Common myeloid progenitor, CD34-positive (primary cell): ENCODE results near the gene ZNF664.

Experiments
- CTCF ChIA-PET: fragments of 350-600 bp; sonication (Branson Sonifier 250); formaldehyde crosslinking; loops from one replicate; lab custom pipeline; 2021; ENCODE audit warnings: antibody characterized with exemption; lab: Charles Lee
- POLR2A ChIA-PET: fragments of 350-600 bp; sonication (Branson Sonifier 250); formaldehyde crosslinking; loops from one replicate; lab custom pipeline; 2021; ENCODE audit warnings: antibody characterized with exemption; lab: Charles Lee
- DNase-seq, 3 donors: peaks; one replicate each; pipeline versions ENCODE4 v3.0.0 to v3.0.0-alpha.2; 2013
- H3K27ac ChIP-seq, 2 experiments: 1 replicate in 1 of 2; 2 replicates in 1 of 2; pipeline ENCODE4 v1.7.0; 2013; ENCODE audit warnings: inconsistent platforms in 2 of 2, low read length in 2 of 2, mild to moderate bottlenecking in 2 of 2, low read depth in 1 of 2, moderate library complexity in 1 of 2; ENCODE audit not compliant: severe bottlenecking in 2 of 2, insufficient read depth in 1 of 2, poor library complexity in 1 of 2
- H3K27me3 ChIP-seq, 5 experiments: replicated peaks in 2 of 5; 1 replicate in 3 of 5; 2 replicates in 2 of 5; pipeline versions ENCODE4 v1.6.1 to v1.7.0; 2013; ENCODE audit warnings: low read length in 4 of 5, mild to moderate bottlenecking in 2 of 5, moderate library complexity in 2 of 5, inconsistent platforms in 1 of 5; ENCODE audit not compliant: insufficient read depth in 5 of 5, control insufficient read depth in 4 of 5
- H3K36me3 ChIP-seq, 4 experiments: 1 replicate in 2 of 4; 2 replicates in 2 of 4; pipeline versions ENCODE4 v1.6.1 to v1.7.0; 2013; ENCODE audit warnings: low read length in 3 of 4, control low read depth in 1 of 4, mild to moderate bottlenecking in 1 of 4; ENCODE audit not compliant: control insufficient read depth in 4 of 4, insufficient read depth in 4 of 4
- H3K4me1 ChIP-seq, 4 experiments: 1 replicate in 3 of 4; 2 replicates in 1 of 4; pipeline versions ENCODE4 v1.6.1 to v1.7.1; 2013; ENCODE audit warnings: low read length in 3 of 4, mild to moderate bottlenecking in 3 of 4, control low read depth in 1 of 4, inconsistent platforms in 1 of 4, moderate library complexity in 1 of 4; ENCODE audit not compliant: control insufficient read depth in 4 of 4, insufficient read depth in 4 of 4; ENCODE audit errors: control extremely low read depth in 1 of 4
- H3K4me3 ChIP-seq, 7 experiments: 1 replicate in 4 of 7; 2 replicates in 3 of 7; pipeline versions ENCODE4 v1.5.1 to v1.7.0; 2013; ENCODE audit warnings: mild to moderate bottlenecking in 7 of 7, low read length in 6 of 7, moderate library complexity in 6 of 7, inconsistent platforms in 2 of 7, low read depth in 2 of 7, control low read depth in 1 of 7; ENCODE audit not compliant: insufficient read depth in 4 of 7, control insufficient read depth in 1 of 7; ENCODE audit errors: extremely low read depth in 1 of 7
- H3K9me3 ChIP-seq, 5 experiments: 1 replicate in 4 of 5; 2 replicates in 1 of 5; pipeline versions ENCODE4 v1.6.1 to v1.7.1; 2013; ENCODE audit warnings: low read length in 4 of 5, mild to moderate bottlenecking in 2 of 5, inconsistent platforms in 1 of 5, low read depth in 1 of 5, moderate library complexity in 1 of 5; ENCODE audit not compliant: control insufficient read depth in 4 of 5, insufficient read depth in 2 of 5; ENCODE audit errors: control extremely low read depth in 1 of 5
- WGBS: methylation state at CpG from one replicate; pipeline ENCODE4 v1.1.5; 2013; ENCODE audit not compliant: insufficient coverage; 5-methylcytosine and 5-hydroxymethylcytosine counted together

The ZNF664 gene

GRCh38 chr12:123941000-123941399, 32.0 kb upstream of the ZNF664 start:
- no peak overlapping the region for H3K4me3 ChIP-seq
- DNase-seq, result no peak
- CTCF ChIA-PET, result interaction anchor here (0.9 to 1.0 kb wide), 2 partner anchors 15 to 111 kb away, joined by 3 read pairs; no protein-coding TSS in a partner anchor
- peaks cover 0 to 20% (median 17%) of the 10 kb centered on the region in 4 experiments for H3K4me1 ChIP-seq
- H3K27me3 ChIP-seq, result no peaks in the 10 kb centered on the region
- POLR2A ChIA-PET, result no interaction called here
- no peak overlapping the region for H3K27ac ChIP-seq
- peaks cover 7 to 56% (median 26%) of the 10 kb centered on the region in 4 experiments for H3K36me3 ChIP-seq
- H3K9me3 ChIP-seq, result peaks cover 0 to 16% (median 12%) of the 10 kb centered on the region in 5 experiments
- 100% methylated on average over 9 of the region's 9 CpGs for WGBS

- CTCF ChIA-PET, result interaction anchor here (1.0 kb wide), 1 partner anchor 112 kb away, joined by 3 read pairs; no protein-coding TSS in a partner anchor
- POLR2A ChIA-PET, result no interaction called here
- Histone ChIP-seq H3K4me3 (no peak overlapping the region), H3K9me3 (peaks cover 0 to 16% (median 12%) of the 10 kb centered on the region in 5 experiments), H3K27me3 (no peaks in the 10 kb centered on the region), H3K36me3 (peaks cover 7 to 51% (median 25%) of the 10 kb centered on the region in 4 experiments), H3K27ac (no peak overlapping the region), H3K4me1 (peaks cover 0 to 20% (median 17%) of the 10 kb centered on the region in 4 experiments)
- WGBS, result 96% methylated on average over 12 of the region's 13 CpGs
- DNase-seq, result no peak
Measured at GRCh38 chr12:123941624-123942237, 31.3 kb upstream of the ZNF664 start.

- WGBS, result 100% methylated on average over 8 of the region's 10 CpGs
- POLR2A ChIA-PET, result no interaction called here
Measured at GRCh38 chr12:123942238-123942653, 30.8 kb upstream of the ZNF664 start.

GRCh38 chr12:123942911-123943648, 29.9 kb upstream of the ZNF664 start:
- no peak overlapping the region for H3K27ac ChIP-seq

More at GRCh38 chr12:123942238-123942653, 30.8 kb upstream of the ZNF664 start:
- Histone ChIP-seq H3K27me3 (no peaks in the 10 kb centered on the region), H3K4me1 (peaks cover 0 to 17% (median 16%) of the 10 kb centered on the region in 4 experiments), H3K27ac (no peak overlapping the region), H3K36me3 (peaks cover 7 to 46% (median 24%) of the 10 kb centered on the region in 4 experiments), H3K4me3 (no peak overlapping the region), H3K9me3 (peaks cover 0 to 16% (median 12%) of the 10 kb centered on the region in 5 experiments)
- no peak for DNase-seq
- CTCF ChIA-PET, result interaction anchor here (1.0 kb wide), 1 partner anchor 112 kb away, joined by 3 read pairs; no protein-coding TSS in a partner anchor

GRCh38 chr12:123943816-123944215, 29.2 kb upstream of the ZNF664 start:
- Histone ChIP-seq H3K36me3 (peaks cover 7 to 46% (median 24%) of the 10 kb centered on the region in 4 experiments), H3K27ac (no peak overlapping the region), H3K27me3 (no peaks in the 10 kb centered on the region), H3K4me1 (peaks cover 0 to 3% (median 1%) of the 10 kb centered on the region in 4 experiments), H3K4me3 (no peak overlapping the region), H3K9me3 (peaks cover 0 to 16% (median 12%) of the 10 kb centered on the region in 5 experiments)
- CTCF ChIA-PET, result no interaction called here
- DNase-seq, result no peak
- POLR2A ChIA-PET, result no interaction called here
- 96% methylated on average over 4 of the region's 5 CpGs for WGBS

More at GRCh38 chr12:123942911-123943648, 29.9 kb upstream of the ZNF664 start:
- DNase-seq, result no peak
- ChIA-PET POLR2A (no interaction called here), CTCF (no interaction called here)
- Histone ChIP-seq H3K9me3 (peaks cover 0 to 16% (median 12%) of the 10 kb centered on the region in 5 experiments), H3K4me1 (peaks cover 0 to 11% (median 9%) of the 10 kb centered on the region in 4 experiments), H3K27me3 (no peaks in the 10 kb centered on the region), H3K36me3 (peaks cover 7 to 46% (median 24%) of the 10 kb centered on the region in 4 experiments), H3K4me3 (no peak overlapping the region)
- 100% methylated on average over 11 of the region's 16 CpGs for WGBS

- no peak for DNase-seq
- Histone ChIP-seq H3K36me3 (peaks cover 7 to 46% (median 26%) of the 10 kb centered on the region in 4 experiments), H3K4me1 (no peaks in the 10 kb centered on the region), H3K27ac (no peak overlapping the region), H3K4me3 (no peak overlapping the region), H3K9me3 (peaks cover 0 to 16% (median 12%) of the 10 kb centered on the region in 5 experiments), H3K27me3 (no peaks in the 10 kb centered on the region)
- WGBS, result 93% methylated on average over 10 of the region's 10 CpGs
- ChIA-PET CTCF (no interaction called here), POLR2A (no interaction called here)
Measured at GRCh38 chr12:123944696-123945095, 28.3 kb upstream of the ZNF664 start.
